GM18870 (cell line): ENCODE results near the gene PRKCQ.
"Not testable (repeated sequence)": the region's sequence is repeated elsewhere in the genome, so short reads cannot be mapped to it uniquely, and the experiment has no call there.

Experiments used
- ATAC-seq: cut with Tn5 transposase; IDR thresholded peaks from one replicate; pipeline ENCODE4 v1.9.1; 2021; ENCODE audit warnings: moderate library complexity; ENCODE audit not compliant: unreplicated experiment

PRKCQ gene

DNA sequence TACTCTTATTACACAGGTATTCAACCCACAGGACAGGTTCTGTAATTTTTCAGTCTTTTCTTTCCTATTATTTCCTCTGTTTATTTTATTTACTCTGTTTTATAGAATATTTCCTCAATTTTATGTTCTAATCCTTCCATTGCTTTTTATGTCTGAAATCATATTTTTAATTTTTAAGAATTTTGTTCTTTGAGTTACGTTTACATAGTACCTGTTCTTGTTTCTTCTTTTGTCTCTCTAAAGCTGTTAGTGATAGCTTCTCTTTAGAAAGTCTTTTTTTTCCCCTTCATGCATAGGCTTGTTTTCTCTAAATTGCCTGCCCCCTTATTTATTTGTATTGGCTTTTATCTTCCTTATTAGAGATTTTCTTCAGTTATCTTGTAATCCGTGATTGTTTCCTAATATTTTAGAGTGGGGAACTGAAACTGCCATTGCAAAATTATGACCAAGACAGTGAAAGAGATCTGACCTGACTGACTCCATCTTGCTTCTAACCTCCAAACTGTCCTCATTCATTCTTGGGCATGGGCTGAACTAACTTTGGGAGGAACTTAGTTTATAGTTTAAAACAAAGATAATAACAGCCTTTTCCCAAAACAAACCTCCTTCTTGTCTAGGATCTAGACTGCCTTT is 189.7 kb downstream of the PRKCQ start:
- no peak for ATAC-seq

DNA sequence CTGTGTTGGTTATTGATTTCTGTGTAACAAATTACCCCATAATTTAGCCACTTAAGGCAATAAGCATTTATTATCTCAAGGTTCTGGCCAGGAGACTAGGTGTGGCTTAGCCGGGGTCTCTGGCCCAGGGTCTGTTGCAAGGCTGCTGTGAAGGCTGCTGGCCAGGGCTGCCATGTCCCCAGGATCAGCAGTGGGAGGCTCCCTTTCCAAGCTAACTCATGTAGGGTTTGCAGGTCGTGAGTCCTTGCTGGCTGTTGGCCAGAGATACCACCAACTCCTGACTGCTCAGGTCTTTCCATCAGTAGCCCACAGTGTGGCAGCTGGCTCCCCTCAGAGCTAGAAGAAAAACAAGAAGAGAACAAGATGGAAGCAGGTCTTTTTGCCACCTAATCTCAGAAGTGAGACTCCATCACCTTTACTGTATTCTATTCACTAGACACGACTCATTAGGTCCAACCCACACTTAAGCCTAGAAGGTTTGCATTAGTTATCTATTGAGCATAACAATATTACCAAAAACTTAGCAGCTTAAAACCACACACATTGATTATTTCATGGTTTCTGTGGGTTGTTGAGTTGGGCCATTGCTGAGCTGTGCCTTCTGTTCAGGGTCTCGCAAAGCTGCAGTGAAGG is 191.7 kb downstream of the PRKCQ start:
- ATAC-seq: no peak

DNA sequence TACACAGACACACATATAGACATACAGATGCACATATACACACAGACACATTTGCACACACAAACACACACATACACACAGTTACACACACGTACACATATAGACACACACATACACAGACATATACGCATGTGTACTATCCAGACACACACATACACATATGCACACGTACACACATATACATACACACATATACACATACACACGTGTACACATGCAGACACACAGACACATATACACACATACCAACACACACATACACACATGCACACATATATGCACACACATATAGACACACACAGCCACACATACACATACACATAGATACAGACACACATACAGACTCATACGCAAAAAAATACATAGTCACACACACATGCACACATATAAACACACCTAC is 193.1 kb downstream of the PRKCQ start:
- ATAC-seq: no peak

DNA sequence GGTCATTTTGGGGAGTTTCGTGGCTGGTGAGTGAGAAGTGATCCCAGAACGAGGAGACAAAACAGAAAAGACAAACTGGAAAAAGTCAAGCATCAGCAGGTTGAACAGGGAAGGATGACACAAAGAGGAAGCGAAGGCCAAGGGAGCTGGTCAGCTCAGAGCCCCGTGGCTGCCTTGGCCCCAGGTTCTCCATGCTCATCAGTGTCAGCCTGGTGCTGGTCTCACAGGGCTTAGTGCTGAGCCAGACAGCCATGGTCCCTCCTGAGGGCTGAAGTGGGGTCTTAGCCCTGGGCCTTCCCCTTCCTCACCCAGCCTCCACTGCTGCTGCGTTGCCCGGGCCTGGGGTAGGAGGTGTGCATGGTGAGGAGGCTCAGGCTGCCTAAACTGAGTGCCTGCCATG is 193.7 kb downstream of the PRKCQ start:
- no peak for ATAC-seq

DNA sequence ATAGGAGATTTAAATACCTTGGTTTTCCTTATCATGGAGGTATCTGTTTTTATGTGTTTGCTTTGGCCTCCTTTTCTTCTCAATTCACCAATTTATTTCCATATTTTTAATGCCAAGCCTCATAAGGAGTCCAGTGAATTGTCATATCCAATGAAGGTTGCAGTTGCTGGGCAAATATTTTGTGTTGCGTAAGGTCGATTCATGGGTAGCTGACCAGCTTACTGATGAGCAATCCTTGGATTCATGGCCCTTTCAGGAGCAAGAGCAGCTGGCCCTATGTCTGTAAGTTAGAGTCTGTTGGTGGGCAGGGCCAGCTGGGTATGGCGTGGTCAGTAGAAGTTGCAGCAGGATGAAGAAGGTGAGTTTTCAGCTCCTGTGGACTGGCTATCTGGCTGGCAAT is 194.4 kb downstream of the PRKCQ start:
- no peak for ATAC-seq

DNA sequence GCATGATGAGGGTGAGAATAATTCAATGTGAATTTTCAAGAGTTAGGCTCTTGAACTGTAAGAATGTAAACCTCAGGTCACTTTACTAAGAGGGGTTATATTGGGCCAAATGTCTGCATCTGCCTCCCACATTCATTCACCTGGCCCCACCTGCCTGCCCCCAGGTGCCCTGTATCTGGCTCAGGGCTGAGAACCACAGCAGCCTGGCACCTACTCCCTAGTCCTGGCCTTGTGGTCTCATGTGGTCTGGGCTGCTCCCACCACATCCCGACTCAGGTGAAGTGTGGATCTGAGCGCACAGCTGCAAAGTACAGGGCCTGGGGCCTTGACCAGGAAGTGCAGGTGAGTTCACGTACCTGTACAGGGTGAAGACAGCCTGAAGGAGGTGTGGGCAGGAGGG is 195.2 kb downstream of the PRKCQ start:
- no peak for ATAC-seq

DNA sequence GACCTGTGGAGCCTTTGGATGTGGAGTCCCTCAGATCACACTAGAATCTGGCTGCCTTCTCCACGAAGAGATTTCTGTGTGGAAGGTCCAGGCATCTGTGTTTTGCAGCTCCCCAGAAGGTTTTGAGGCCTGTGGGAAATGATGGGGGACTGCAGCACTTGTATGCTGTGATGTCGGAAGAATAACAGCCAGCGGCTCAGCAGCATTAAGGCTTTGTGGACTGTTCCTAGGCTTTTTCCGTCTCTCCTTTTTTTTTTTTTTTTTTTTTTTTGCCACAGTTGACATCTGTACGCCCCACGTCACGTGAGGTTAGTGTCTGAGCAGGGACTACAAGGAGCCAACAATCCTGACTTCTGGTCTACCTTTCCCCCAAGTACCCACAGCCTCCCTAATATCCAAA is 196.0 kb downstream of the PRKCQ start:
- no peak for ATAC-seq

DNA sequence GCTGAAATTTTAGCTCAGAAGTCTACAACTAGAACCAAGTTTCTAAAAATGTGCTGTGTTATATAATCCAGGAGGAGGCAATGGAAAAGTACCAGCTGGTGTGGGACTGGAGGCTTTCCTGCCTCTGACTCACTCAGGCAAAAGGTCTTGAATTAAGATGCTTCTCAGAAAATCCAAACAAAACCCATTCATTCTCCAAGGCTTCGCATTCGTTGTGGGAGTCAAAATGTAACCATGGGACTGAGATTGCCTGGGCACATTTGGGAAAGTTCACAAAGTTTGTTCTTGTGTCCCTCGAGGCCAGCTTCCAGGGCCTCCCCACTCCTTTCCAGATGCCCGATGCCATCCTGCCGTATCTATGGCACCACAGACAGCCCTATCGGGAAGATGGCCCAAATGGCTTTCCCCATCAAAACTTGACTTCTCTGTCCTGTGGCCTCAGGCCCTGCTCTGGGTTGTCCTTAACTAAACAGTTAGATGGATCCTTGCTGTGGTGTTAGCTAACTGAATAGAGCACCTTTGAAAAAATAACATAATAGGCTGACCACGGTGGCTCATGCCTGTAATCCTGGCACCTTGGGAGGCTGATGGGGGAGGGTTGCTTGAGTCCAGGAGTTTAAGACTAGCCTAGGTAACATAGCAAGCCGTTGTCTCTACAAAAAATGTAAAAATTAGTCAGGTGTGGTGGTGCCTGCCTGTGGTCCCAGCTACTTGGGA is 196.8 kb downstream of the PRKCQ start:
- ATAC-seq: no peak

DNA sequence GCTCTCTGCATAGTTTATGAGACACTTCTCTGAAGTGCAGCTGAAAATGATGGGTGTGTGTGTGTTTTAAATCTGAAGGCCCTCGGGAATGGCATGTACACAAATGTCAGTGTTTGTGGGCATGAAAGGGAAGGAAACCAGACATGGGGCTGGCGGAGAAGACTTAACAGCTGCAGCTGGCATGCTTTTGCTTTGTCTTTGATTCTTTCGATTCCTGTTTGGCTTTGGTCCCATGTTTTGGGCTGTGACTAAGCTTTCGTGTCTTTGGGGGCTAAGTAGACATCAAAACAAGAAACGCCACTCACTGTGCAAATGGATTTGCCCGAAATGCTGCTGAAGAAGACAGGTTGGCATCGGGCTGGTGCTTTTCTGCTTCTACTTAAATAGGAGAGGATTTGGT is 198.0 kb downstream of the PRKCQ start:
- ATAC-seq: no peak

DNA sequence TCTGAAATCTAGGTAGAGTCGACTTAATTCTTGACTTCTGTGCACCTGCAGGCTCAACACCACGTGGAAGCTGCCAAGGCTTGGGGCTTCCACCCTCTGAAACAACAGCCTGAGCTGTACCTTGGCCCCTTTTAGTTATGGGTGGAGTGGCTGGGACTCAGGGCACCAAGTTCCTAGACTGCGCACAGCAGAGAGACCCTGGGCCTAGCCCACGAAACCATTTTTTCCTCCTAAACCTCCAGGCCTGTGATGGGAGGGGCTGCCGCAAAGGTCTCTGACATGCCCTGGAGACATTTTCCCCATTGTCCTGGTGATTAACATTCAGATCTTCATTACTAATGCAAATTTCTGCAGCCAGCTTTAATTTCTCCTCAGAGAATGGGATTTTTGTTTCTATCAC is 199.6 kb downstream of the PRKCQ start:
- not testable (repeated sequence) for ATAC-seq

DNA sequence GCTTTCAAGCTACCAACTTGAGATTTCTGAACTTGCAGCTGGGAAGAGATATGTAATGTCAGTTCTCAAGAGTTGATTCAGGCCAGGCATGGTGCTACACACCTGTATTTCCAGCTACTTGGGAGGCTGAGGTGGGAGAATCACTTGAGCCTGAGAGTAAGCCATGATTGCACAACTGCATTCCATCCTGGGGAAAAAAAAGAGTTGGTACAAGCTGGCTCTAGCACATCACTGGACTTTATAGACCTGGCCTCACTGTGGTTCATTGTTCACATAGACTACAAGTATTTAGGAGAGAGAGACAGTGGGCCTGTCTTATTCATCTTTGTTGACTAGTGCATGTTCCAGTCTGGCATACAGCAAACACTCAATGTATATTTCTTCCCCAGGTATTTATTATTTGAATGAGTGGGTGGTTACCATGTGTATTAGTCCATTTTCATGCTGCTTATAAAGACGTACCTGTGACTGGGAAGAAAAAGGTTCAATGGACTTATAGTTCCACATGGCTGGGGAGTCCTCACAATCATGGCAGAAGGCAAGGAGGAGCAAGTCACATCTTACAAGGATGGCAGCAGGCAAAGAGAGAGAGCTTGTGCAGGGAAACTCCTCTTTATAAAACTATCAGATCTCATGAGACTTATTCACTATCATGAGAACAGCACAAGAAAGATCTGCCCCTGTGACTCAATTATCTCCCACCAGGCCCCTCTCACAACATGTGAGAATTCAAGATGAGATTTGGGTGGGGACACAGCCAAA is 200.9 kb downstream of the PRKCQ start:
- ATAC-seq: no peak
